Measurements from ENCODE around the gene MYO3B.
A peak's percentile ranks its signal among the peaks of the same experiment; 100 is the strongest.
"Not testable (repeated sequence)": the region's sequence is repeated elsewhere in the genome, so short reads cannot be mapped to it uniquely, and the experiment has no call there.

MYO3B gene

DNA sequence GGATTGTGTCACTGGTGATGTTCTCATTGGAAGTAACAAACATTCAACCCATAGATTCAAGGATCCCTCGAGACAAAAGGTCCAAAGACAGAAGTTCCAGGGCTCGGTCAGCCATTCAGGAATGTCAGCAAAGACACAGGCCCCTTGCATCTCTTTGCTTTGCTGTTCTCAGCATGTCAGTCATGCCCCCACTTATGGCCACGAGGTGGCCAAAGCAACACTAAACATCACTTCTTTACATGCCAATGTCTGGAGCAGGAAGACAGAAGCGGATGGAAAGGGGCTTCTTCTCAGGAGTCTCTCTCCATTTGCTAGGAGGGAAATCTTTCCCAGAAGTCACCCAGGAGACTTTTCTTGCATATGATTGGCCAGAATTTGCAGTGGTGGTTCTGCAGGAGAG is 345.6 kb downstream of the MYO3B start:
- no peak for DNase-seq

DNA sequence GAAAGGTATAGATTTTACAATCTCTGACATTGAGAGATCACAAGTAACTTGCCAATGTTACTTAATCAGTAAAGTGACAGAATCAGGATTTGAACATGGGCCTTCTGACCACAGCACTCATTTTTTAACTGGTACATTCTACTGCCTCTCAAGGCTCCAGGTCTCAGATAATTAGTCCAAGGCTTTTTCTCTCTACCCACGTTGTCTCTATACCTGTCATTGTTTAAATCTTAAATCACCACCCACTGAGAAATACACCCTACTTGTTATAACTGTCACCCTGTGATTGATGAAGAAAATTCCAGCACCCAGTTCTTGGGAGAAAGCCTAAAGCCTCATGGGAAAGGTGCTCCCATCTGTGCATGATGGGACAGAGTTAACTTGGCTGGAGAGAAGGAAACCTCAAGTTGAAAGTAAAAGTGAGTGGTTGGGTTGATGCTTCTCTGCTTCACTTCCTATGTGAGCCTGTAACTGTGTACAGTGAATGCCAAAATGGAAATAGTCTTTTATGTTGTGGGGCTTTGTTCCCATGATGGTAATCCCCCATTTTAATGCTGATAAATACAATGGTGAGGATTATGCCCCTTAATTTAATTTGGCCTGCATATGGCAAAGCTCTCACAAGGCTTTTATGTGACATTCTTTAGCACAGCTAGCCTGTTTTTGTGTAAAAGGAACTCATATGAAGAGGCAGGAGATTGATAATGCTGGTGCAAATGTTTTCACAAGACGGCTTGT is 347.1 kb downstream of the MYO3B start:
- DNase-seq: no peak

DNA sequence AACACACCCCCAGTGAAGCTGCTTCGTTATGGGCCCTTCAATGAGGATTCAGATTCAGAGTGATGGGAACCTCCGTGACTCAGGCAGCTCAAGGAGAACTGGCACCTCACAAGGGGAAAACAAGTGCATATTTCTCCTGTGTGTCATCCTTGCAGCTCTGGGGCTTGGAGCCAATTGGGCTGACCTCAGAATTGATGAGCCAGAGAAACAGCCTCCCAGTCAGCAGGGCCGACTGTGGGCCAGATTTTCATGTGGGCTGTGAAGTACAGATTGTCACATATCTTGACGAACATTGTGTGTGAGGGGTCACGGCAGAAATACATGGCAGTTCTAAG is 347.6 kb downstream of the MYO3B start:
- DNase-seq: no peak

DNA sequence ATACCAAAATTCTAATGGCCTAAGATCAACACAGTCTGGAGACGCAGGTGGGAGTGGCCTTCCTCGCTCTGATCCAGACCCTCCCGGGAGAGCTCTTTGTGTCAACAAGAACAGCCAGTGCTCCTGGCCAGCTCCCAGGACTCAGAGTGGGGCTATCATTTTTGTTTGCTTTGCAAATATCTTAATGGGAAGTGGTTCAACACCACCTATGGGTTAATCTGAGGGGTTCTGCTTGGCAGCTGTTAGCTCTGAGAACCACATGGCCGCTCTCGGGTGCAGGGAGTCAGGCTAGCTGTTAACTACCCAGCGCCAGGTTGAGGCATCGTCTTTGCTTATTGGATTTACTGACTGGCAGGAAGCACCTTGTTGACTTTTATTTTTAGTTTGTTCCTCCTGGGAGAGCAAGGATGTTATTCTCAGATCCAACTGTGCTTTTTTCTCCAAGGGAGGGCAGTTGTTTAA is 352.4 kb downstream of the MYO3B start:
- DNase-seq: peak; percentile 74 to 92 (median 85)

DNA sequence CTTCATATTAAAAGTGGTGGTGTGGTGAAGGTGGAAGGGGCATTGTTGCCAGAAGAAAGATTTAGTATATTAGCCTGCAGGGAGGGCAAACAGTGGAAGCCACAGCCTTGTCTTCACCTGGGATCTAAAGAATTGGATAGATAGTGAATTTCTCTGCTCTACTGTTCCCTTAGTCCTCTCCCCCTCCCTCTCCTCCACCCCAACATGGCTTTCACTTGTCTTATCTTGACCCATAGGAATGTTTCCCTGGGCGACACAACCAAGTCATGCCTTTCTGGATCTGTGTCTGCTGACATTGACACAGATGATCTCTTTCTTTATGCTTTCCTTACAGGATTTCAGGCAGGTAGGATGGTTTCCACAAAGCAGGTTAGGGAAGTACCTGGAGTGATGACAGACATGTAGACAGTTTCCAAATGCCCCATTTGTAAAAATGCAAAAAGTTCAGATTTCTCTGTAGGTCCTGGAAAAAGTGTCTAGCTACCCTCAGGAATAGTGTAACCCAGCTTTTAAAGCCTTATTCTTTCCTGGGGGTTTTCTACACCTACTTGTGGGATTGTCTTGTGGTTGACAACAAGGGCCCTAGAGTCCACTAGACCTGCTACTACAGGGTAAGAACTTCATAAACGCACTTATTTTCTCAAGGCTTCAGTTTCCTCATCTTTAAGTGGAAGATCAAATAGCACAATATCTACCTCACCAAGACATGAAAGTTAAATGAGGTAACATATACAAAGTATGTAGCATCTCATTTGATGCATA is 353.0 kb downstream of the MYO3B start:
- DNase-seq: peak in 1 of 3 experiments; percentile 55

DNA sequence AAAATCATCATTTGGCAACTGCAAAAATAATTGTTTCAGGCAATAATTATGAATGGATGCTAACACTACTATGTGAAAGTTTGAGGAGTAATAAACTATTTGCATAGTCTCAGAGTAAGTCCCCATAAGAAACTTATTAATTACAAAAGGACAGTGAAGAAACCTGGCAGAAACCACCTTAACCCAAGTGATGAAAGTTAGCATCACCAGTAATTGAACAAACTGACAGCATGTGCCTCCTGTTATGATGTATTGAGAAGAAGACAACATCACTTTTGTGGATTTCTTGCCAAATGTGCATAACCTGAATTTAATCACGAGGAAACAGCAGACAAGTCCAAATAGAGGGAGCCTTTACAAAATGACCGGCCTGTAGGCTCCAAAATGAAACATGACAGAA is 353.9 kb downstream of the MYO3B start:
- no peak for DNase-seq

DNA sequence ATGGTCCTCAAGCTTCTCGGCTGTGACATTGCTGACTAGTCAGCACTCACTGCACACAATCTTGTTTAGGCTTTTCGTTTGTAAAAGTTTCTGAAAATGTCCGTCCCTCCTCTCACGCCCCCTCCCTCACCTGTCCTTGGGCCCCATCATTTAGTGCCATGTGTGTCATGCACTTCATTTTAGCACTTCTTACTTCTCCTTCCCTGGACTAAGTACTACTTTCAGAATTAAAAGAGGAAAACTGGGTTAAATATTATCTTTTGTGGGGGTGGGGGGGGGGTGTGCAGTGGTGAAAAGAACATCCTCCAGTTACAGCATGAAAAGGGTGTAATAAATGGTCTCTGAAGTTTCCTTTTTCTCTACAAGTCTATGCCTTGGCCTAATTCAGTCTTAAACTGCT is 355.2 kb downstream of the MYO3B start:
- no peak for DNase-seq

DNA sequence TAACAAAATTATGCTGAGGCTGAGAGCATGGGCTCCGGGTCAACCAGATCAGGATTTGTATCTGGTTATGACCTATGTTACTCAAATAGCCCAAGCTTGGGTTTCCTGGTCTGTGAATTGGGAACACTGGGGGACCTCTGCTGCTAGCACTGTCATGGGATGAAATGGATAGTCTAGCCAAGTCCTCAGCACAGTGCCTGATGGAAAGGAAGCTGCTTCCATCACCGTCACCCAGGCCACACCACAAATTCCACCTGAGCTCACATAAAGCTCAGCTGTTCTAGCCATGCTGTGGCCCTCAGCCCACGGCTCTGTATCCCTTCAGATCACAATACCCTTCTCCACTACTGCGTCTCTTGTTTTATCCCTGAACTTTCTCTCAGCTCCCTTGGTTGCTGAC is 357.6 kb downstream of the MYO3B start:
- no peak for DNase-seq

DNA sequence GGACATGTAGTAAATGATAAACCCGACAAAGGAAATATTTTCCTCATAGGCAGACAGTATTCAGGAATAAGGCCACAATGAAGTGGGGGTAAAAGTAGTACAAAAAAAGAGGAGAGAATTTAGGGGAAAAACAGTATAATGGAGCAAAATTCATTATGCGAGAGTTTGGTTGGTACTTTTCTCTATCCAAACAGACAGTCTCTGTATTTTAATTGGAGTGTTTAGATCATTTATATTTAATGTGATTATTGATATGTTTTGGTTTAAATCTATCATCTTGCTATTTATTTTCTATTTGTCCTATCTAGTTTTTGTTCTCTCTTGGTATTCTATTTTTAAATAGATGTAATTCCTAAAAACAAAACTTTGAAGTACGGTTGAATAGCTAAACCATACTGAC is 366.9 kb downstream of the MYO3B start:
- no peak for DNase-seq

DNA sequence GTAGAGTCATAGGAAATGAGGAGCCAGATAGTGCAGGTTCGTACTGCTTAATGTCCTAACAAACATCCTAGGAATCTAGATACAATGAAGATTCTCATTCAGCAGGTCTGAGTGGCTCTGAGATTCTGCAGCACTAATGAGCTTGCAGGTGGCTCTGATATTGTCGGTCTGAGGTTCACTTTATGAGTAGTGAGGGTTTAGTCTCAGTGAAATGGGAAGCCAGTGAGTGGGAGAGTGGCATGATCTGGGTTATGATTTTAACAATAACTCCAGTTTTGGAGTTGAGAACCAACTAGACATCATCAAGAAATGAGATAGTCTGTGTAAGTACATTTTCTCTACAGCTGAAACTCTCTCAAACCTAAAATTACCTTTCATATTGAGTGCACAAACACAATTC is 370.4 kb downstream of the MYO3B start:
- DNase-seq: no peak

DNA sequence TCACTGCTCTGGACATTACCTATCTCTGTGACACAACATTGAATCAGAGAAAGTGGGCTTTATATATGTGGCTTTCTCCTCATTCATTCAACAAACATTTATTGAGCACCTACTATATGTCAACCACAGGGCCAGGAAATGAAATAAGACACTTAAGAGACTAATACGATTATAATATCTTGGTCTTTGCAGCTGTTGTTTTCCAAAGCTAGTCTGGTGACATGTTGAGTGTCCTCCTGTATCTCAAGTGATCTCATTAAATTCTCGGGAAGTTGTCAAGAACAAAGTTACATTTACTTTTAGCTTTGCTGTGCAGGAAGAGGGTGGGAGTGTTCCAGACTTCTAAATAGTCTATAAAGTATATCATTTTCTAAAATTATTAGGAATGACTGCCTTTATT is 372.6 kb downstream of the MYO3B start:
- DNase-seq: no peak

DNA sequence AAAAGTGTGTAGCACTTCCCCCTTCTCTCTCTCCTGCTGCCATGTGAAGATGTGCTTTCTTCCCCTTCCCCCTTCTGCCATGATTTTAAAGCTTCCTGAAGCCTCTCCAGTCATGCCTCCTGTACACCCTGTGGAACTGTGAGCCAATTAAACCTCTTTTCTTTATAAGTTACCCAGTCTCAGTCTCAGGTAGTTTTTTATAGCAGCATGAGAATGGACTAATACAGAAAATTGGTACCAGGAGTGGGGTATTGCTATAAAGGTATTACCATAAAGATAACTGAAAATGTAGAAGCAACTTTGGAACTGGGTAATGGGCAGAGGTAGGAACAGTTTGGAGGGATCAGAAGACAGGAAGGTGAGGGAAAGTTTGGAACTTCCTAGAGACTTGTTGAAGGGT is 374.0 kb downstream of the MYO3B start:
- DNase-seq: not testable (repeated sequence)

DNA sequence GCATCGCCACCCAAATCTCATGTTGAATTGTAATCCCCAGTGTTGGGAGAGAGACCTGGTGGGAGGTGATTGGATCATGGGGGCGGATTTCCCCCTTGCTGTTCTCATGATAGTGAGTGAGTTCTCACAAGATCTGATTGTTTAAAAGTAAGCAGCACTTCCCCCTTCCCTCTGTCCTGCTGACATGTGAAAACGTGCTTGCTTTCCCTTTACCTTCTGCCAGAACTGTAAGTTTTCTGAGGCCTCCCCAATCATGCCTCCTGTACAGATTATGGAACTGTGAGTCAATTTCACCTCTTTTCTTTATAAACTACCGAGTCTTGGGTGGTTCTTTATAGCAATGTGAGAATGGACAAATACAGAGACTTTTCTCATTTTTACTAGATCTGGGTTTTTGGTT is 375.8 kb downstream of the MYO3B start:
- DNase-seq: no peak

DNA sequence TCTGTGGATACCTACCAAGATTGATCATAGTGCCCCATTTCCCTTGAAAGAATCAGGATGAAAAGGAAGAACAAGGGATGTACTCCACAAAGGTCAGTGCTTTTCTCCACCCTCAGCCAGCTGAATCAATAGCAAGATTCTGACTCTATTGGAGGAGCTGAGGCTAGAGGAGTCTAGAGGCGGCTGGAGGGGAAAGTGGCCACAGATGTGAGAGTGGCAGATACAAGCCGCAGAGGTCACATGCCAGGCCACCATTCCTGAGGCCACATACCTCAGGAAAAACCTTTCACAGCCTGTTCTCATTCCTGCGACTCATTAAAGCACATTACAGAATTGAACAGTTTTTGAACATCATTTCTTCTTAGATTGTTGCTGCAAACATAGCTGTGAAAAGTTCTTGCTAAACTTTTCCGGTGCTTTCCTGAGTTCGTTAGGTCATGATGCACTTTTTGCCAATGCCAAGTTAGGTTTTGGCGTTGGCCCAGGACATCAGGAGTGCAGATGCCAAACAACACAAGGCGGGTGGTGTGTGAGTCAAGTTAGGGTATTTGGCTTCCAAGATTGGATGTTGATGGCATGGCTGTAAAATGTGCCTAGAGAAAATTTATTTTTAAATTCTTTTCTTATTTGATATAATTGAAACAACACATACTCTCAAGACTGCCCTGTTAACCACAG is 376.5 kb downstream of the MYO3B start:
- no peak for DNase-seq

DNA sequence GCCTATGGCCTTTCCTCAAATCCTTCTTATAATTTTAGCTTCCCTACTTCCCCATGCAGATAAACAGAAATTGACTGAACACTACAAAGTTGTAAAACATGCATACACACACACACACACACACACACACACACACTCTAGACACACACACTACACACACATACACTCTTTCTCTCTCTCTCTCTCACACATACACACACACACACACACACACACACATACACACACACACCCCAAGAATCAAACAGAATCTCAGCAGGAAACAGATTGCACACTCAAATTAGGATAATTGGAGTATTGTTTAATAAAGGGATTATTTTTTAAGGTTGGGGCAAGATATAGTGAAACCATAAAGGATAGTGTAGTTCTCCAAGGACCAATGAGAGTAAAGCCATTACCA is 385.0 kb downstream of the MYO3B start:
- no peak for DNase-seq

DNA sequence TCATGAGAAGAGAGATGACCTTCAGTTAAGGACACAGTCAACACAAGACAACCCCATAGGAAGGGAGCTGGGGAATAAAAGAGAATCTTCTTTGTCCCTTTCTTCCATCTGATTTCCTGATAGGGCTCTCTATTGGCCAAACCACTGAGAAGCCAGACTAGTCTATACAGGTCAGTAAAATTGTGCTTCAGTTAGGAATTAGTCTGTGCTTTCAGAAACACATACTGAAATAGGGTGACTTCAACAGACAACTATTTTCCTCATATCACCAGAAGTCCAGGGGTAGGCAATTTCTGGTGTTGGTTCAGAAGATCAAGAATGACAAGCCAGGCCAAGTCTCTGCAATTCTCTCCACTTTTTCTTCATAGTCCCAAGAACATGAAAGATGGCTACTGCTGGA is 385.5 kb downstream of the MYO3B start:
- no peak for DNase-seq

DNA sequence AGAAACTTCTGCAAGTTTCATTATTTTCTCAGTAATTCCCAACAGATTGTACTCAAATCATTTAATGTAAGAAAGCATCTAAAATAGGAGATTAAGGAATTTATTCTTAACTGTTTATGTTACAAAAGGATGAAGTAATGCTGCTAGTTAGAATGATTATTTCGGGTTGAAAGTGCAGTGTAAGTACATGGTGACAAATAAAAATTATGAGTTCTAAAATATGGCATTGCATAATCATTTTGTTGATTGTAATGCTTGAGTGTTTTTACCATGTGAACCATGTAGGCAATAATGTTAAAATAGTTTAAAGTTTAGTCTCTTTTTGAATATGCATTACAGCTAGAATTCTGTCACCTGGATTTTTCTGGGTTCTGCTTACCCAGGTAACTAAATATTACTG is 388.2 kb downstream of the MYO3B start:
- no peak for DNase-seq

DNA sequence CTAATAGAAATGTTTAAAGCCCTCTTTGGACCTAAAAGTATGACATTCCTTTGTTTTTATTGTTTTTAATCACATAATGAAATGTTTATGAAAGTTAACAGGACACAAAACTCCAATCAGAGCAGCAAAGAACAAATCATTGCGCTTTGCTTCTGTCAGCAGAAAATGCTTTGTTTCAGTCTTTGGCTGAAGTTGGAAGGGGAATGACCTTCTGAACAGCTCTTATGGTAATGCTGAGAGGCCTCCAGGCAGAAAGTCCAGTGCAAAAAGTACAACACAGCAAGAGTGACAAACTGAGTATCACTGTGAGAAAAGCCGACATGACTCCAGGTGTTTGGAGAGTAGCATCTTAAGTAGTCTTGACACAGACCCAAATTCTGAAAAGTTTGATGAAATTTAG is 389.5 kb downstream of the MYO3B start:
- DNase-seq: no peak

DNA sequence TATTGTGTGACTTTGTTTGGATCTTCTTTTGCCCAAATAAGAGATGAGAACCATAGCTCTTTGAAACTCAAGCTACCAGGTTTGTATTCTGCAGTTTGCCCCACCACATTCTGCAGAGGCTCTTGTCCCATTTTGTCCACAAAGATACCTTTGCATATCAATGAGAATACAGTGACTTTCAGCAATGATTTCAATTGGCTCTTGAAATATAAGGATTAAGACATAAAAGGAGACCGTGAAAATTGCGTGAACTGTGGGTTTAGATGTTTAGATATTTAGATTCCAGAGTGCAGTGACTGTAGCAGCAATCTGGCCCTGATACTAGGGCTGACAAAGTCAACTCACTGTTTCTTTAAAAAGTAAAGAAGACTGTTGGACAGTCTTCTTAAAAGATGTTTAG is 390.6 kb downstream of the MYO3B start:
- no peak for DNase-seq

DNA sequence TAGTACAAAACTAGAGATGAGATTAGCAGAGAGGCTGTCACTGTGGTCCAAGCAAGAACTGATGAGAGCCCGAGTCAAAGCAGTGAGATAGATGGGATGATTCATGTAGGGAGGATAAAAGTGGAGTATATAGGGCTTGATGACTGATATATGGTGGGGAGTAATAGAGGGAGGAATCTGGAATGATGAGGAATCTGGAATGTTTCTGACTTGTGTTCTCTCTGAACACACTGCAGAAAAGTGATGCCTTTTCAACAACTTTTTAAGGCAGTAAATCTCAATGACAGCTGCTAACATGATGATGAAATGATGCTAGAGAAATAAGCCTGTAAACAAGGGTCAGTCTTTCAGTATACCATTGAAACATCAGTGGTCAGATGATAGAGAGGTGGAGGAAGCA is 393.7 kb downstream of the MYO3B start:
- no peak for DNase-seq

DNA sequence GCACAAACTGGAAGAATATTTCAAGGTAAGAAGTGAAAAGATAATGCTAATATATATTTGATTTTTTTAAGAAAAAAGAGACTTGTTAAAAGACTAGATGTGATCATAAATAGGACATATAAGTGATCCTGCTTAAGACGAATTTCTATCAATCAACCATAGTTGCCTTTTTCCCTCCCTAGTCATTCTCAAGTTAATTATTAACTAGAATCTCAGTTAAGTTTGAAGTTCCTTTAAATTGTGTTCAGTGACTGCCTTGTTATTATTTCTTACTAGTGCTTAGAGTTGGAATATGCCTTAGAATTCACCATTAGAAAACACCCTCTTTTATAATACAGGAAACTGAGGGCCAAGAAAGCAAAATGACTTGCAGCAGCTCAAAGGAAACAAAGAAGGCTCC is 395.7 kb downstream of the MYO3B start:
- DNase-seq: no peak

DNA sequence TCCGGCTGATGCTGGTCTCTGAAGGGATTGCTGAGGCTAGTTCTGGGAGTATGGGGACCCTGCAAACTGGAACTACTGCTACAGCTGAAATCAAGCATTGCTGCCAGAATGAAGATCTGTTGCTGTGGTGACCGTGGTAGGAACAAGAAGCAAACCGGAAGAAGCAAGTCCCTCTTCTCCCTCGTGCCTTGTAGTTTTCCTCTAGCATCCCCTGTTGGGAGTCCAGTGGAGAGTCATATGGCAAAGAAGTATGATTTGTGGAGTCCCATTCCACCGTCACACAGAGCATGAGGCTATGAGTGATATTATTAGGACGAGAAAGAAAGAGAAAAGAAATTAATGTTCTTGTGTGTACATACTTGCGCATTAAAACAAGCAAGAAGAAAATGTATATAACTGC is 398.3 kb downstream of the MYO3B start:
- DNase-seq: no peak

DNA sequence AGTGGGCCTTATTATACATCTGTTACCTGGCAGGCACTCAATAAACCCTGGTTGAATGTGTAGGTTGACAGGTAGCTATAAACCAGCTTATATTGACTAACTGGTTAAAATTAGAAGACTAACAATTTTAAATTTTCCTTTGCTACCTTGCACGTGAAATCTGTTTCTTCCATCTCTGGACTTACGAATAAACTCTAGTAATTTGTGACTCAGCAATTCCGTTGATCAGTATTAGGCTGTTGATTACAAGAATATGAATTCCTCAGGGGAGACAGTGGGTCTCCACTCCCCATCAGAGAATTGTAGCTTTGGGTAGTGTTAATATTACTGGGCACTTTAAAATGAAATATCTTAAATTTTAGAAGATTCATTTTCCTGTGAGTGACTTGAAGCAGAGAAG is 399.4 kb downstream of the MYO3B start:
- no peak for DNase-seq

DNA sequence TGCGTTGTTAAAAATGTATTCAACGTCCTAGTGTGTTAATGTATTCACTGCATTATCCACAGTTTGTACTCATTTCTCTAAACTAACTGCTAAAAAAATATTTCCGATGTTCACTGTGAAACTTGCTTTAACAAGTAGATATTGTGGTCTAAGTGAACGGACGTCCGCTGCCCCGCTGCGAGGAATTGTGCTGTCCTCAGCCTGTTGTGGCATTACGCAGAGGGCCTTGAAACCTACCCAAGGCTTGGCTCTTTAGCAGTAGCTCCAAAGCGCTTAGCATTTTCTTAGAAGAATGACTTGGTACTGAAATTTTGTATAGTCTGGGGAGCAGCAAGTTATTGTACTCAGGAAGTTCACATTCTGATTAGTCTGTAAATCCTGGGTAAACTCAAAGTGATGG is 400.7 kb downstream of the MYO3B start:
- DNase-seq: peak in 1 of 3 experiments; percentile 0

All from NCI-H1417 (cell line).